Measurements from ENCODE around the gene BEST4. TPM values are rescaled to one million over a fixed set of nuclear protein-coding genes. Genes with fewer than 3 reads are reported as not detected.

The BEST4 gene
- total and polyA plus RNA-seq, 2 of the 8 experiments (the other 6 are each of a cell fraction or from before 2014, with no cell fraction given), result 0.76 to 1.4 TPM

- TF ChIP-seq GTF2F1 (IDR thresholded peaks at IDR 0.05; ENCODE audit: borderline replicate concordance, low read depth, low read length), result no peak
- peak; percentile 91 for TF ChIP-seq CREB1 (IDR thresholded peaks at IDR 0.05)
- TF ChIP-seq SP2 (IDR thresholded peaks at IDR 0.05; ENCODE audit: low read length), result no peak
- TF ChIP-seq CBX8 (IDR thresholded peaks at IDR 0.05; ENCODE audit: borderline replicate concordance, low read depth, low read length), result no peak
- TF ChIP-seq CTBP2 (IDR thresholded peaks at IDR 0.05; ENCODE audit: borderline replicate concordance, insufficient read depth, insufficient read length, low read length), result peak; percentile 45
- no peak for TF ChIP-seq TCF12 (IDR thresholded peaks at IDR 0.05; ENCODE audit: low read depth, low read length)
- TF ChIP-seq SUZ12 (IDR thresholded peaks at IDR 0.05; ENCODE audit: low read length), result no peak
- TF ChIP-seq POU5F1 (IDR thresholded peaks at IDR 0.05; ENCODE audit: low read depth, low read length), result no peak
- TF ChIP-seq KDM1A (IDR thresholded peaks at IDR 0.05; ENCODE audit: borderline replicate concordance, low read length), result no peak
- TF ChIP-seq RBBP5 (IDR thresholded peaks at IDR 0.05; ENCODE audit: borderline replicate concordance, low read depth, low read length), result no peak
- 0 out of 2 replicates have a peak, but pooled peaks have one; percentile 19 for TF ChIP-seq BRCA1 (IDR thresholded peaks at IDR 0.05; ENCODE audit: low read depth, low read length)
- no peak for TF ChIP-seq GABPA (IDR thresholded peaks at IDR 0.05; ENCODE audit: borderline replicate concordance, insufficient read depth, low read length)
- TF ChIP-seq JUN (IDR thresholded peaks at IDR 0.05; ENCODE audit: low read depth, low read length), result no peak
- TF ChIP-seq, protein P1, sequence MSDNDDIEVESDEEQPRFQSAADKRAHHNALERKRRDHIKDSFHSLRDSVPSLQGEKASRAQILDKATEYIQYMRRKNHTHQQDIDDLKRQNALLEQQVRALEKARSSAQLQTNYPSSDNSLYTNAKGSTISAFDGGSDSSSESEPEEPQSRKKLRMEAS (IDR thresholded peaks at IDR 0.05), result no peak
- no peak for TF ChIP-seq NRF1 (IDR thresholded peaks at IDR 0.05; ENCODE audit: low read depth, low read length)
- TF ChIP-seq SIRT6 (IDR thresholded peaks at IDR 0.05; ENCODE audit: low read length), result no peak
- no peak for TF ChIP-seq CBX5 (IDR thresholded peaks at IDR 0.05; ENCODE audit: low read depth, low read length)
- TF ChIP-seq BACH1 (IDR thresholded peaks at IDR 0.05; ENCODE audit: low read length), result no peak
- TF ChIP-seq HDAC6 (IDR thresholded peaks at IDR 0.05; ENCODE audit: low read depth, low read length), result no peak
- TF ChIP-seq SIN3A (conservative IDR thresholded peaks at IDR 0.05 in 1 of 2, IDR thresholded peaks at IDR 0.05 in 1 of 2; ENCODE audit: low read depth in 1 of 2, low read length in 2 of 2), result peak; percentile 88 to 96; a peak in 3 of 4 replicates
- TF ChIP-seq, protein P2, sequence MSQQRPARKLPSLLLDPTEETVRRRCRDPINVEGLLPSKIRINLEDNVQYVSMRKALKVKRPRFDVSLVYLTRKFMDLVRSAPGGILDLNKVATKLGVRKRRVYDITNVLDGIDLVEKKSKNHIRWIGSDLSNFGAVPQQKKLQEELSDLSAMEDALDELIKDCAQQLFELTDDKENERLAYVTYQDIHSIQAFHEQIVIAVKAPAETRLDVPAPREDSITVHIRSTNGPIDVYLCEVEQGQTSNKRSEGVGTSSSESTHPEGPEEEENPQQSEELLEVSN (IDR thresholded peaks at IDR 0.05), result no peak
- peak in 1 of 2 experiments; percentile 96; a peak in 2 of 4 replicates for TF ChIP-seq HDAC2 (IDR thresholded peaks at IDR 0.05; ENCODE audit: borderline replicate concordance in 1 of 2, low read depth in 2 of 2, low read length in 2 of 2)
- no peak for TF ChIP-seq MAFK (IDR thresholded peaks at IDR 0.05; ENCODE audit: low read depth, low read length)
These were observed 48.4 kb downstream of the BEST4 start, which contains the start of gene KIF2C (continued) for GRCh38 chr1:44739307-44740178.
